HG03460 (cell line): ENCODE data around the gene TNFRSF21.
"Not testable (repeated sequence)": the region's sequence is repeated elsewhere in the genome, so short reads cannot be mapped to it uniquely, and the experiment has no call there.

Experiments used
- ATAC-seq: cut with Tn5 transposase; IDR thresholded peaks from one replicate; pipeline ENCODE4 v1.9.1; 2021; ENCODE audit not compliant: unreplicated experiment

The TNFRSF21 gene

DNA sequence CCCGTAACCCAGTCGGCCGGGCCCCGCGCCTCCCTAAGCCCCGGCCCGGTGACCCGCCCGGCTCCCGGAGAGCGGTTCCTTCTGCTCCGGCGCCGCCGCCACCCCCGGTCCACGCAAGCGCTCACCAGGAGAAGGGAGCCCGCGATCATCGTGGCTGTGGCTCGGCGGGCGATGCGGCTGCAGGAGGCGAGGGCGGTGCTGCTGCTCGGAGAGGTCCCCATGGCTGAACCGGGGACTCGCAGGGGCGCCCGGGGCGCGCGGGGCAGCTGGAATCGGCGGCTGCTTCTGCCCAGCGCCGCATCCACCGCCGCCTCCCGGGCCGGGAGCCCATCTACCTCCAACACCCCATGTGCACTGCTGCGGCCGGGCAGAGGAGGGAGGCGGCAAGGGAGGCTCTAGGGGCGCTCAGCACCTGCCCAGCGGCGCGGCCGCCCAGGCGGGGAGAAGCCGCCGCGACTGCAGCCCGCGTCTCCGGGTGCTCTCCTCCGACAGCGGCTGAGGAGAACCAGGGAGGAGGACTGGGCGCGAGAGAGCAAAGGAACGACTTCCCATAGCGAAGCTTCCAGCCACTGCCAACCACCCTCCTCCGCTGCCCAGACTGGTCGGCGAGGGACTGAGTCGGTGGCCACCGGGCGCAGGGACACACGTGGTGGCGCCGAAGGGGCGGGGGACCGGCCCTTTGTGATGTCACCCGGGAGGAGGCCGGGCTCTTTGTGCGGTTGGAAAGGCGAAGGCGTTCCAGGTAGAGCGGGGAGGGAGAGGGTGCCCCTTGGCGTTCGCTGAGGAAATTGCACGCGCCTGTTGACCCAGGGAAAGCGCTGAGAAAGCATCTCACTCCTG, at the start of gene TNFRSF21:
TNFRSF21 (minus strand) TSS at position 615 of the 840 bp plus-strand sequence; CDS start at position 221, 394 bp downstream.
- peak; percentile 98 for ATAC-seq

GRCh38 chr6:47358440-47359225, 48.9 kb upstream of the TNFRSF21 start:
- peak; percentile 44 for ATAC-seq

- peak; percentile 63 for ATAC-seq
These were observed 48.1 kb upstream of the TNFRSF21 start for GRCh38 chr6:47357827-47358226.

DNA sequence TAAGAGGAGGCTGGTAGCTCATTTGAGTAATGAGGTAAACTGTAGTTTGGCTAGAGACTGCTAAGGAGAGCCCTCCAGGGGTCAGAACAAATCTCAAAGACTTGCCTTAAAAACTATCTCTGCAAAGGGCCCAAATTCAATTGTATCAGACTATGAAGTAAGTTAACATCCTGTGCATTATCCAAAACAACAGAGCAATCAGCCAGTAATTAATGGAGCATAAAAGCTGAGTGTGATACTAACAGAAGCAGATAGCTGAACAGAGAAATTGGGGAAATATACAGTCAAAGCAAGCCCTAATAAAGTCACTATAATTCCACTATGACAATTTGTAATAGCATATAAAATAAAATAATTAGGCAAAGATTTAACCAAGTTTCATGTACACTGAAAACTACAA, 45.8 kb upstream of the TNFRSF21 start:
- no peak for ATAC-seq

DNA sequence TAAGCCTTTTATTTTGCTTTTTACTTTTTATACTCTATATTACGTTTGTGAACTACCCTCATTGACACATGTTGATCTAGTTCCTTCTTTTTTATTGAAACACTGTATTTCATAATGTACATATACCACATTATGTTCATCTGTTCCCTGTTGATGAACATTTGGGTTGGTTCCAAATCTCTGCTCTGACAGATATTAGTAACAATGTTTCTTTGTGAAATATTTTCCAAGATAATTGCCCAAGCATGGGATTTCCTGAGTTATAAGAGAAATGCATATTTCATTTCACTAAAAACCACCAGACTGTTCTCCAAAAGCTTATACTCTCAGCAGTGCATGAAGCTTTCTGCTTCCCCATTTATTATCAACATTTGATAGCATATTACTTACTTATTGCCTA, 44.2 kb upstream of the TNFRSF21 start:
- ATAC-seq = no peak

GRCh38 chr6:47352966-47353365, 43.3 kb upstream of the TNFRSF21 start:
- ATAC-seq = no peak

- no peak for ATAC-seq
These were observed 42.7 kb upstream of the TNFRSF21 start for GRCh38 chr6:47352194-47352920.

GRCh38 chr6:47351621-47352020, 41.9 kb upstream of the TNFRSF21 start:
- no peak for ATAC-seq

- no peak for ATAC-seq
These were observed 40.2 kb upstream of the TNFRSF21 start for GRCh38 chr6:47349931-47350330.

DNA sequence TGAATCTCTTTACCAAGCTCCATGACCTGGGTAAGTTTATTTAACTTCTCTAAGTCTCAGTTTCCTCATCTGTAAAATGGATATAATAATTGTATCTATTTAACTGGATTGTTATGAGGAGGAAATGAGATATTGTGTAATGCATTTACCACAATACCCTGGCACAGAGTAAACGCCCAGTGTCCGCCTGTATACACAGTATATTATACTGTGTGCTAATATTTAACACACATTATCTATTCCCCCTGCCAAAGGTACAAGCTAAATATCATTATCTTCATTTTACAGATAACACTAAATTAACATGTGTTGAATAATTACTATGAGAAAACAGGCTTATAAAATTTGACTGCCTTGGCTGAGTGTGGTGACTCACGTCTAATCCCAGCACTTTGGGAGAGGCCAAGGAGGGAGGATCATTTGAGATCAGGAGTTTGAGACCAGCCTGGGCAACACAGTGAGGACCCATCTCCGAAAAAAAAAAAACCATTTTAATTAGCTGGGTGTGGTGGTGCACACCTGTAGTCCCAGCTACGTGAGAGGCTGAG, 38.7 kb upstream of the TNFRSF21 start:
- ATAC-seq = no peak

GRCh38 chr6:47345761-47346160, 36.1 kb upstream of the TNFRSF21 start:
- ATAC-seq = no peak

- ATAC-seq = no peak
These were observed 34.3 kb upstream of the TNFRSF21 start for GRCh38 chr6:47344022-47344421.

DNA sequence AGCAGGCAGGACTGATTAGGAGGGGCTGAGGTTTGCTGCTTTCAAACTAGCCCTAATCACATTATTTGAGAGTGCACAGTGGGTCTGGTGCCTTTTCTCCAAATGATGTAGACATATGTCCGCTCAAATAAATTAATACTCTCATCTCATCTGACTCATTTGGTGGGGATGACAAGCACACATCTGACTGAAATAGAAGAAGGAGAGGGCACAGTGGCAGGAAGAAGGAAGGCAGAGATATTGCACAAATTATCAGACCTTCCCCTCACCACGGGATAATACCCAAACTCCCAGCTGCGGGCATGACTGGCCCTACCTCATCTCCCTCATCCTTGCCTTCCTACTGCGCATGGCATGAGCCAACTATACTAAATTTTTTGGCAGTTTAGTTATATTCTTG, 33.9 kb upstream of the TNFRSF21 start:
- ATAC-seq = no peak

GRCh38 chr6:47342824-47343223, 33.1 kb upstream of the TNFRSF21 start:
- no peak for ATAC-seq

DNA sequence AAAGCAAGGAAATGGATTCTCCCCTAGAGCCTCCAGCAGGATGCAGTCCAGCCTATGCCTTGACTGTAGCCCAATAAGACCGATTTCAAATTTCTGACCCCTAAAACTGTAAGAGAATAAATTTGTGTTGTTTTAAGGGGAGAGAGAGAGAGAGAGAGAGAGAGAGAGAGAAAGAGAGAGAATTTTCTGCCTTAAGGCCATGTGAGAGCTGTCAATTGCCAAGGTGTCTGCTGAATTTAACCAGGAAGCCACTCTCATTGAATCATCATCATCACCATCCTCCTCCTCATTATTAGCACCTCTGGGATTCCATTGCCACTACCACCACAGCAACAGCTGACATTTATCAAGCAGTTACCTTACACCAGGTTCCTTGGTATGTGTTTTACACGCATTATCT, 27.8 kb upstream of the TNFRSF21 start:
- no peak for ATAC-seq

GRCh38 chr6:47336334-47336733, 26.6 kb upstream of the TNFRSF21 start:
- ATAC-seq = no peak

- ATAC-seq = peak; percentile 95
These were observed 25.8 kb upstream of the TNFRSF21 start for GRCh38 chr6:47335466-47335865.

DNA sequence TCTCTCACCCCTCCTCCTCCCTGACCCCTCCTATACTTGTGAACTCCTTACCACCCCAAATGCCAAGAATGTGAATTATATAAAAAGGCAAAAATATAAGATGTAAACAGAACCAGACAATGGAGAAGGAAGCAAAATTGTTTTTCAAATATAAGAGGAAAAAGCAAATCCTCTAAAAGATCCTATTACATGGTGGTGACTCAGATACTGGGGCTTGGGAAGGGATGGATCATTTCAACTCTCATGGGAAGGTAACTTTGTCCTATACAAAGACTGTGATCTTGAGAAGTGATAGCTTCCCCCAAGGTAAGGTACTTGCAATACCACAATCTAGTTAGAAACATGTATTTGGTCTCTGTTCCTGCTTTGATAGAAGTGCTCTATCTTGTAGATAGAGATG, 24.6 kb upstream of the TNFRSF21 start:
- ATAC-seq = no peak

DNA sequence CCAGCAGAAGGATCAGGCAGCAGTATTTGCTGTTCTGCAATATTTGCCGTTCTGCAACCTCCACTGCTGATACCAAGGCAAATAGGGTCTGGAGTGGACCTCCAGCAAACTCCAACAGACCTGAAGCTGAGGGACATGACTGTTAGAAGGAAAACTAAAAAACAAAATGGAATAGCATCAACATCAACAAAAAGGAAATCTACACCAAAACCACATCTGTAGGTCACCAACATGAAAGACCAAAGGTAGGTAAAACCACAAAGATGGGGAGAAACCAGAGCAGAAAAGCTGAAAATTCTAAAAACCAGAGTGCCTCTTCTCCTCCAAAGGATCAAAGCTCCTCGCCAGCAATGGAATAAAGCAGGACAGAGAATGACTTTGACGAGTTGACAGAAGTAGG, 18.9 kb upstream of the TNFRSF21 start:
- ATAC-seq = not testable (repeated sequence)

GRCh38 chr6:47328139-47328538, 18.4 kb upstream of the TNFRSF21 start:
- not testable (repeated sequence) for ATAC-seq

DNA sequence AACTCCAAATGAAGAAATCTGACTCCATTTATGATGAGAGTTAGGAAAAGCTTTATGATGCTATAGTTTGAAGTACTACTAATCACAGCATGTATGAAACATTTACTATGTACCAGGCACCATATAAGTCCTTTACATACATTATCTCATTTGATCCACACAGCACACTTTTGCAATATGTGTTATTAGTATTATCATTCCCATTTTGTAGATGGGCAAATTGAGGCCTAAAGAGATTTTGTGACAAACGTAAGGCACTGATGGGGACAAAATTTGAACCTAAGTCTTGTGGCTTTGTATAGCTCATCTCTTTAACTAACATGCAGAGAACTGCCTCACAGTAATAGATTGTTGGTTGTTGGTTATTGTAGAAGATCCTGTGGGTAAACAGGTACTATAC, 14.2 kb upstream of the TNFRSF21 start:
- ATAC-seq = no peak
